ENCODE results near the gene GLDC.

DNA sequence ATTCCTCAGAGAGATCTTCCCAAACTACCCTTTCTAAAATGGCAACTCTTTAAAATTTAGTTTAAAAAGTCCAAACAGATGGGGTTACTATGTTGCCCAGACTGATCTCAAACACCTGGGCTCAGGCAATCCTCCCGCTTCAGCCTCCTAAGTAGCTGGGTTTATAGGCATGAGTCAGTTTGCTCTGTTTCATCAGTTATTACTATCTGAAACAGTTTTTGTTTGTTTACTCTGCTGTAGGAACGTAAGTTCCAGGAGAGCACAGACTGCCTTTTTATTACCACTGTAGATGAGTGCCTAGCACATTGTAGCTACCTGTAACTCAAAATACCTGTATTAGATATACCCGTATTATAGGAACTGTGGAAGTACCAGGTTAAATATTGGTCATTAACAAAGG is 143.1 kb downstream of the GLDC start:
- TF ChIP-seq, protein P1, sequence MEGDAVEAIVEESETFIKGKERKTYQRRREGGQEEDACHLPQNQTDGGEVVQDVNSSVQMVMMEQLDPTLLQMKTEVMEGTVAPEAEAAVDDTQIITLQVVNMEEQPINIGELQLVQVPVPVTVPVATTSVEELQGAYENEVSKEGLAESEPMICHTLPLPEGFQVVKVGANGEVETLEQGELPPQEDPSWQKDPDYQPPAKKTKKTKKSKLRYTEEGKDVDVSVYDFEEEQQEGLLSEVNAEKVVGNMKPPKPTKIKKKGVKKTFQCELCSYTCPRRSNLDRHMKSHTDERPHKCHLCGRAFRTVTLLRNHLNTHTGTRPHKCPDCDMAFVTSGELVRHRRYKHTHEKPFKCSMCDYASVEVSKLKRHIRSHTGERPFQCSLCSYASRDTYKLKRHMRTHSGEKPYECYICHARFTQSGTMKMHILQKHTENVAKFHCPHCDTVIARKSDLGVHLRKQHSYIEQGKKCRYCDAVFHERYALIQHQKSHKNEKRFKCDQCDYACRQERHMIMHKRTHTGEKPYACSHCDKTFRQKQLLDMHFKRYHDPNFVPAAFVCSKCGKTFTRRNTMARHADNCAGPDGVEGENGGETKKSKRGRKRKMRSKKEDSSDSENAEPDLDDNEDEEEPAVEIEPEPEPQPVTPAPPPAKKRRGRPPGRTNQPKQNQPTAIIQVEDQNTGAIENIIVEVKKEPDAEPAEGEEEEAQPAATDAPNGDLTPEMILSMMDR (IDR thresholded peaks at IDR 0.05) = no peak
- TF ChIP-seq POLR2A (IDR thresholded peaks at IDR 0.05) (no peak), EP300 (IDR thresholded peaks at IDR 0.05) (no peak)

All from ovary (tissue), 3 donors.